A549 (cell line): ENCODE data around the gene DPY19L1.
"Not testable (repeated sequence)": the region's sequence is repeated elsewhere in the genome, so short reads cannot be mapped to it uniquely, and the experiment has no call there.

Source experiments
- CHD2 ChIP-seq: fragments of 150-350 bp; IDR thresholded peaks from 2 replicates; pipeline ENCODE4 v1.6.1; 2014; ENCODE audit warnings: low read length; ENCODE audit not compliant: partially characterized antibody
- CTCF ChIP-seq: fragments of >200 bp; sonication (Bioruptor Twin); formaldehyde crosslinking; IDR thresholded peaks from 3 replicates; pipeline ENCODE4 v1.5.1; 2016
- ELK1 ChIP-seq: fragments of 150-350 bp; IDR thresholded peaks from 2 replicates; pipeline ENCODE4 v1.6.1; 2014; ENCODE audit warnings: low read depth, mild to moderate bottlenecking, low read length
- JUNB ChIP-seq: fragments of >200 bp; sonication (Bioruptor Twin); formaldehyde crosslinking; IDR thresholded peaks from 2 replicates; pipeline ENCODE4 v1.6.1; 2016
- NFE2L2 ChIP-seq: fragments of 150-350 bp; conservative IDR thresholded peaks from 2 replicates; pipeline ENCODE4 v1.6.1; 2014; ENCODE audit warnings: low read length
- REST ChIP-seq: fragments of 200-600 bp; sonication (generic); IDR thresholded peaks from 2 replicates; pipeline ENCODE4 v1.6.1; 2016; ENCODE audit warnings: antibody characterized with exemption, mild to moderate bottlenecking, moderate library complexity
- ZFP36 ChIP-seq: fragments of 450-650 bp; IDR thresholded peaks from 2 replicates; pipeline ENCODE4 v1.6.1; 2014; ENCODE audit warnings: borderline replicate concordance; ENCODE audit not compliant: partially characterized antibody

GRCh38 chr7:34919038-34919437, 118.2 kb downstream of the DPY19L1 start:
- TF ChIP-seq ELK1, REST, CTCF, JUNB, ZFP36, CHD2, NFE2L2: not testable (repeated sequence)
